ENCODE data around the gene FAHD2A.

DNA sequence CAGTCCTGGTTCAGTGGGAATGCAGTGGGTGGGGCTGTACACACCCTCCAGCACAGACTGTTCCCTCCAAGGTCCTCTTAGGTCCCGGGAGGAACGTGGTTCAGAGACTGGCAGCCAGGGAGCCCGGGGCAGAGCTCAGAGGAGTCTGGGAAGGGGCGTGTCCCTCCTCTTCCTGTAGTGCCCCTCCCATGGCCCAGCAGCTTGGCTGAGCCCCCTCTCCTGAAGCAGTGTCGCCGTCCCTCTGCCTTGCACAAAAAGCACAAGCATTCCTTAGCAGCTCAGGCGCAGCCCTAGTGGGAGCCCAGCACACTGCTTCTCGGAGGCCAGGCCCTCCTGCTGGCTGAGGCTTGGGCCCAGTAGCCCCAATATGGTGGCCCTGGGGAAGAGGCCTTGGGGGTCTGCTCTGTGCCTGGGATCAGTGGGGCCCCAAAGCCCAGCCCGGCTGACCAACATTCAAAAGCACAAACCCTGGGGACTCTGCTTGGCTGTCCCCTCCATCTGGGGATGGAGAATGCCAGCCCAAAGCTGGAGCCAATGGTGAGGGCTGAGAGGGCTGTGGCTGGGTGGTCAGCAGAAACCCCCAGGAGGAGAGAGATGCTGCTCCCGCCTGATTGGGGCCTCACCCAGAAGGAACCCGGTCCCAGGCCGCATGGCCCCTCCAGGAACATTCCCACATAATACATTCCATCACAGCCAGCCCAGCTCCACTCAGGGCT lies 17.5 kb upstream of the FAHD2A start:
- TF ChIP-seq, protein P1, sequence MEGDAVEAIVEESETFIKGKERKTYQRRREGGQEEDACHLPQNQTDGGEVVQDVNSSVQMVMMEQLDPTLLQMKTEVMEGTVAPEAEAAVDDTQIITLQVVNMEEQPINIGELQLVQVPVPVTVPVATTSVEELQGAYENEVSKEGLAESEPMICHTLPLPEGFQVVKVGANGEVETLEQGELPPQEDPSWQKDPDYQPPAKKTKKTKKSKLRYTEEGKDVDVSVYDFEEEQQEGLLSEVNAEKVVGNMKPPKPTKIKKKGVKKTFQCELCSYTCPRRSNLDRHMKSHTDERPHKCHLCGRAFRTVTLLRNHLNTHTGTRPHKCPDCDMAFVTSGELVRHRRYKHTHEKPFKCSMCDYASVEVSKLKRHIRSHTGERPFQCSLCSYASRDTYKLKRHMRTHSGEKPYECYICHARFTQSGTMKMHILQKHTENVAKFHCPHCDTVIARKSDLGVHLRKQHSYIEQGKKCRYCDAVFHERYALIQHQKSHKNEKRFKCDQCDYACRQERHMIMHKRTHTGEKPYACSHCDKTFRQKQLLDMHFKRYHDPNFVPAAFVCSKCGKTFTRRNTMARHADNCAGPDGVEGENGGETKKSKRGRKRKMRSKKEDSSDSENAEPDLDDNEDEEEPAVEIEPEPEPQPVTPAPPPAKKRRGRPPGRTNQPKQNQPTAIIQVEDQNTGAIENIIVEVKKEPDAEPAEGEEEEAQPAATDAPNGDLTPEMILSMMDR (IDR thresholded peaks at IDR 0.05): no peak
- no peak for TF ChIP-seq POLR2A (IDR thresholded peaks at IDR 0.05)

All from lower leg skin (tissue), 3 donors.